Left colon (tissue), 2 donors: ENCODE measurements around the gene BBLN. TPM values are rescaled to one million over a fixed set of nuclear protein-coding genes. Genes with fewer than 3 reads are reported as not detected.
"Not testable (repeated sequence)": the region's sequence is repeated elsewhere in the genome, so short reads cannot be mapped to it uniquely, and the experiment has no call there.

Experiments
- ATAC-seq: fragments of 200-7000 bp; cut with Tn5 transposase; one replicate; pipeline ENCODE4 v1.9.1; 2020; ENCODE audit warnings: mild to moderate bottlenecking, moderate library complexity
- DNase-seq, 2 donors: peaks; one replicate each; pipeline ENCODE4 v3.0.0-alpha.2; 2020
- intact Hi-C, 2 donors: fragments of 100-400 bp; cut with DNase I in 1 of 2; cut with micrococcal nuclease in 1 of 2; formaldehyde crosslinking; loops; one replicate each; pipeline versions ENCODE4 v1.11.2 to v1.14.0; 2022; cut with DNase I, micrococcal nuclease
- total RNA-seq, 2 donors: library from RNA; stranded (reverse); fragmentation: NEBNext Ultra II Directional; extraction: Animal tissue kit (Norgen Biotek cat#: 25700); gene quantifications; one replicate each; pipeline ENCODE4 v1.2.1, GENCODE V29; 2021
- donor health status: DM: no; HTN: no; CAD: no.
- donor health status: DM: yes; HTN: yes; CAD: no.

BBLN gene
- total RNA-seq, 2 donors from 2014 or later: 35.6 to 50.5 TPM

DNA sequence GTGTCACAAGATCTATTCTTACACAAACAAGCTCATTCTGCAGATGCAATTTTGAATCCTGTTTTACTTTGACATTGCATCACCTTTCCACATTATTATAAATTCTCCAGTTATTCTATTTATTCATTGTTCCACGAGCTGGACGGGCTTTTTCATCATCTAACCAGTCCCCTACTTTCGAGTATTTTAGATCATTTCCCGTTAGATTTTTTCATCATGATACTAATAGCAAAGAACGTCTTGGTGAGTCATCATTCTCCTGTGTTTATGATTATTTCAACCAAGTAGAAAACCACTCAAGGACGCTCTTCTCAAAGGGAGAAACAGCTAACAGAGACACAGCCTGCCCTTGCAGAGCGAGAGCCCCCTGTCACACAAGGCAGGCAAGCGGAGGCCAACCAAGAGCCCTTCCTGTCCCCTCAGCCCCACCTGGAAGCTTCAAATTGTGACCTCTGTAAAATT, 15.1 kb downstream of the BBLN start:
- no peak for DNase-seq
- intact Hi-C loops: no loop called here
- ATAC-seq: no peak

DNA sequence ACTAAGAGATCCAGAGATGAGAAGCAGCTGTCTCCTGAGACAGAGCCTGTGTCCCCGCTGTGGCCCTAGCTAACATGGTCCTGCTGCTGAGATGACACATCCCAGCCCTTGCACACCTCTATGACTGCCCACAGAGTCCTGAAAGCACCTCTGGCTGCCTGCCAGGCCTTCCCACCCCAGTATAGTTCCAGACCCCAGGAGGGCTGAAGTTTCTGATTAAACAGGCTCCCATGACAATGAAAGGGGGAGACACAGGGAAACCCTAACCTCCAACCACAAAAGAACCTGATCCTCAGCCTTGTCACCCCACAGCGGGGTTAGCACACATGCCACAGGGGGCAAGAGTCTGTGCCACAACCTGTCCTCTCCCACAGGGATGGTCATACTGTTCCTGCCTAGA, 15.7 kb downstream of the BBLN start:
- ATAC-seq (no peak), DNase-seq (no peak)
- intact Hi-C loops: no loop called here

DNA sequence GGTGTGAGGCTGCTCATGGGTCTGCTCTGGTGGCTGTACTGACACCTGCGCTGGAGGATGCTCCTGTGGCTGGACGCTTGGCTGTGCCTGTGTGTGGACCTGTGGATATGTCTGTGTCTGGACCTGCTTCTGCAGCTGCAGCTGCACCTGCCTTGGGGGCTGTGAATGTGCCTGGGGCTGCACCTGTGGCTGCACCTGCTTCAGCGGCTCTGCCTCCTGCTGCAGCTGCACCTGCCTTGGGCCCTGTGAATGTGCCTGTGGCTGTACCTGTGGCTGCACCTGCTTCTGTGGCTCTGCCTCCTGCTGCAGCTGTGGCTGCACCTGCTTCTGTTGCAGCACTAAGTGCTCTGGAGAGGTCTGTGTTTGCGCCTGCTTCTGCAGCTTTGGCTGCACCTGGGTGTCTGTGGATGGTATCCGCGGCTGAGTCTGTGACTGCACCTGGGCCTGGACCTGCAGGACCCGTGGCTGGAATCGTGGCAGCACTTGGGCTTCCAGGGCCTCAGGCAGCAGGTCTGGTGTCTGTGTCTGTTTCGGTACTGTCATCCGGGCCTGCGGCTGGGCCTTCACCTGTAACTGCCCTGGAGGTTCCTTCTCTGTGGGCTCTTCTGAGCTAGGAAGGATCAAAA, 18.9 kb downstream of the BBLN start:
- intact Hi-C loops: no loop called here
- DNase-seq: no peak
- ATAC-seq: no peak

GRCh38 chr9:128180001-128180400, 19.9 kb downstream of the BBLN start:
- intact Hi-C loops: no loop called here
- ATAC-seq (no peak), DNase-seq (no peak)

- intact Hi-C loops: no loop called here
- DNase-seq (no peak), ATAC-seq (no peak)
These were observed 20.4 kb downstream of the BBLN start for GRCh38 chr9:128180447-128180846.

DNA sequence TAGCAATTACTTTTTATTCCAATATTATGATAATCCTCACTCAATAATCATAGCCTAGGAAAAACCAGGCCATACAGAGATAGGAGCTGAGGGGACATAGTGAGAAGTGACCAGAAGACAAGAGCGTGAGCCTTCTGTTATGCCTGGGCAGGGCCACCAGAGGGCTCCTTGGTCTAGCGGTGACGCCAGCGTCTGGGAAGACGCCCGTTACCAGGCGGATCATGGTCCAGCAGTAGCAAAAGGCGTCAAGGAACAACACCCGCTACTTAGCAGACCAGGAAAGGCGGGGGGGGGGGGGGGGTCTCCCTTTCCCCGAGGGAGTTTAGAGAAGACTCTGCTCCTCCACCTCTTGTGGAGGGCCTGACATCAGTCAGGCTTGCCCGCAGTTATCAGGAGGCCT, 21.4 kb downstream of the BBLN start:
- DNase-seq: peak in 1 of 2 donors; percentile 37
- ATAC-seq, intact Hi-C loops: not testable (repeated sequence)

DNA sequence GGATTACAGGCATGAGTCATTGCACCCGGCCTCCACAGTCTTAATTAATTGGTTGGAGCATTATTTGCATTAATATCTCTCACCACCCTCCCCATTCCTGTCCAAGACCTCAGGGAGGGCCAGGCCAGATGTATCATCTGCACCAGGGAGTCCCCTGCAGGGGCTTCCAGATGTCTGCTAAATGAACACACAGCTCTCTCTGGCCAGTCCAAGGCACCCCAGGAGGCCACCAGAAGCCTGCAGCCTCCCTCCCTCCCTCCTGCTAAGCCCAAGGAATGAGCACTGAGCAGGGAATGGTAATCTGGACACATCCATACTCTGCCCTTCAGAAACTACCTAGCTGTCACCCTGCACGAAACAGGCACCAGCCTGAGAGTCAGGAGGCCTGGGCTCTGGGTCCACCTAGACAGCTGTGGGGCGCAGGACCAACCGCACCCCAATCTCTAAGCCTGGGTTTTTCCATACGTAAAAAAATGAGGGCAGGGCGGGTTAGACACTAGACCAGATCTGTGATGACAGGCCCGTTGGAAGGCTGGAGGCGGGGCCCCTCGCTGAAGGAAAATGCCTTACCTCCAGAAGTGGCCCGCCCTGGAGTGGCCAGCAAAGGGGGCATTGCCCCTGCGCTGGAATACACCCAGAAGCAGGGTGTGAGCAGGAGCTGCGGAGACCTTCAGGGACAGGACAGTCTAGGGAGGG, 23.0 kb downstream of the BBLN start:
- DNase-seq (no peak), ATAC-seq (no peak)
- intact Hi-C loops: no loop called here

GRCh38 chr9:128185979-128186965, 26.2 kb downstream of the BBLN start:
- ATAC-seq (no peak), DNase-seq (no peak)
- intact Hi-C loops: no loop called here

DNA sequence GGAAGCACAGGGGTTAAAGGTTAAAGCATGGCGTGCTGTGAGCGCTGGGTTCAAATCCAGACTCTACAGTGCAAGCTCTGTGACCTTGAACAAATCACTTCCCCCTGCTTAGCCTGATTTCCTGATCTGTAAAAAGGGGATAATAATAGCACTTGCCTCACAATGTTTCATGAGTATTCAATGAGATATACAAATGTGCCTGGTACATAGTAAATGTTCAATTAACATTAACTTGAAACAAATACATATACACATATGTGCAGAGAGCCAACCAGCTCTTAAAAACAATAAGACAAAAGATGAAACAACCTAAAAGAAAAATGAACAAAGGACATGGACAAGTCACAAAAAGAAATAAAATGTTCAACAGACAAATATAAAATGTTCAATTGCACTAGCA, 27.3 kb downstream of the BBLN start:
- ATAC-seq: no peak
- intact Hi-C loops: no loop called here
- no peak for DNase-seq

DNA sequence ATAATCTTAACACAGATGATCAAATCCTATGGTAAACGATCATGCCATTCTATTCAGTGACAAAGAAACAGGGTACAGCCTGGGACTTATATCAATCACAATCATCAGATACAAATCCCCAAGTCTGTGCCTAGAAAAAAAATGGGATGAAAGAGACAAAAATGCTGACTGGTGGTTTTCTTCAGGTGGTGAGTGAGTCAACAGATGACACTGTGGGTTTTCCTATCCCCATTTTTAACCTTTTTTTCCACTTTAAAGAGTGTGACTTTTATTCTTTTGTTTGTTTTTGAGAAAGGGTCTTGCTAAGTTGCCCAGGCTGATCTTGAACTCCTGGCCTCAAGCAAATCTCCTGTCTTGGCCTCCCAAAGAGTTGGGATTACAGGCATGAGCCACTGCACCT, 28.1 kb downstream of the BBLN start:
- intact Hi-C loops: no loop called here
- DNase-seq (no peak), ATAC-seq (no peak)

GRCh38 chr9:128190013-128190412, 29.9 kb downstream of the BBLN start:
- no peak for DNase-seq
- no peak for ATAC-seq
- intact Hi-C loops: no loop called here

- intact Hi-C loops: no loop called here
- DNase-seq (peak in 1 of 2 donors; percentile 41), ATAC-seq (peak; percentile 2)
These were observed 30.7 kb downstream of the BBLN start for GRCh38 chr9:128190516-128191405.

GRCh38 chr9:128191406-128192046, 31.5 kb downstream of the BBLN start, which contains the start of gene CIZ1:
Gene CIZ1 (minus strand): TSS chr9:128191572. CDS start chr9:128190857, 715 bp downstream.
- intact Hi-C loops: no loop called here
- DNase-seq (peak; percentile 64 to 82), ATAC-seq (peak; percentile 75)

DNA sequence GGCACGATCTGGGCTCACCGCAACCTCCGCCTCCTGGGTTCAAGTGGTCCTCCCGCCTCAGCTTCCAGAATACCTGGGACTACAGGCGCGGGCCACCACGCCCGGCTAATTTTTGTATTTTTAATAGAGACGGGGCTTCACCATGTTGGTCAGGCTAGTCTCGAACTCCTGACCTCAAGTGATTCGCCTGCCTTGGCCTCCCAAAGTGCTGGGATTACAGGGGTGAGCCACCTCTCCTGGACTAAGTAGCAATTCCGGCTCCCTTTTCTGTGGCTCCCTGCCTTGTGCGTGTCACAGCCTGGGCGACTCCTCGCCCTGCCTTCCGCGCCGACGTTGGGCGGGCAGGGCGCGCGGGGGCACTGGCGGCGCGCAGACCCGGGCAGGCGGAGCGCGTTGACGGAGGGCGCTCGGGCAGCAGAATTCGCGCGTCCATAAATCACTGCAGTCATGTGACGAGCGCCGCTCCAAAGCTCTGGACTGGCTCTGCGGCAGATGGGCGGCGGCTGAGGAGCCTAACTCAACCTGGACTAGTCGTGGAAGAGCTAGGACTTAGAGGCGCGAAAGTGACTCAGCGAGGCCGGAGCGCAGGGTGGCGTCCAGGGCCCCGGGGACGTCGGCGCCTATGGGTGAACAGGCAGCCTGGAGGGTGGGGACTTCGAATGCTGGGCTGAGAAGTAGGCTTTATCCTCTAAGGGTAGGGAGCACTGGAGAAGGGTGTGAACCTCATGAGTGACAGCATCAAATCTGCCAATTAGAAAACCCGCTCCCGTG, 32.7 kb downstream of the BBLN start:
- ATAC-seq: peak; percentile 83
- intact Hi-C loops: no loop called here
- peak; percentile 88 to 93 for DNase-seq

DNA sequence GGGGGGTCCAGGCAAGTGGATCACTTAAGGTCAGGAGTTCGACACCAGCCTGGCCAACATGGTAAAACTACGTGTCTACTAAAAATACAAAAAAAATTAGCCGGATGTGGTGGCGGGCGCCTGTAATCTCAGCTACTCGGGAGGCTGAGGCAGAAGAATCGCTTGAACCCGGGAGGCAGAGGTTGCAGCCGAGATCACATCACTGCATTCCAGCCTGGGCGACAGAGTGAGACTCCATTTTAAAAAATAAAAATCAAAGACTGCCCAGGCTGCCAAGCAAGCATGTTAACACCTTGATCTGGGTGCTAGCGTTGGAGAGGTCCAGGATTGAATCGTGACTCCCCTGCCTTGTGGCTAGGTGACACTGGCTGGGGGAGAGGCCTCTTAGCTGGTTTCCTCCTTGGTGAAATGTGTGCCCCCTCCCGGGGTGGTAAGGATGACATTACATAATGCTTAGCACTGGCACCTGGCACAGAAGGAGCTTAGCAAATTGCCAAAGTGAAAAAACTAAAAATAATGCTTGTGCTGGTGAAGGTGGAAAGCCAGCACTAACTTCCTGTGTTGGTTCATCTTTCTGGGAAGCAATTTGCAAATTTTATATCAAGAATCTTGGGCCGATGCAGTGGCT, 33.5 kb downstream of the BBLN start:
- DNase-seq (no peak), ATAC-seq (no peak)
- intact Hi-C loops: no loop called here

GRCh38 chr9:128201441-128202369, 41.6 kb downstream of the BBLN start:
- intact Hi-C loops: no loop called here
- ATAC-seq (no peak), DNase-seq (no peak)
